PFSK-1 (cell line): ENCODE results near the gene ERCC2.

Experiments
- POLR2AphosphoS5 ChIP-seq: IDR thresholded peaks from 2 replicates; pipeline ENCODE4 v1.6.1; 2012; ENCODE audit warnings: low read depth, mild to moderate bottlenecking, control low read depth, low read length, moderate library complexity
- SIN3A ChIP-seq: IDR thresholded peaks from 2 replicates; pipeline ENCODE4 v1.6.1; 2012; ENCODE audit warnings: mild to moderate bottlenecking, low read length, moderate library complexity, borderline replicate concordance; ENCODE audit not compliant: insufficient read depth
- TAF1 ChIP-seq: IDR thresholded peaks from 2 replicates; pipeline ENCODE4 v1.6.1; 2012; ENCODE audit warnings: low read length, control low read depth, borderline replicate concordance; ENCODE audit not compliant: insufficient read depth
- TF ChIP-seq, protein P1 (sequence below), 2 experiments: IDR thresholded peaks; 2 replicates each; pipeline versions ENCODE4 v1.6.1 to v1.8.0; 2011 to 2012; ENCODE audit warnings: low read depth in 2 of 2, low read length in 2 of 2, control low read depth in 1 of 2, inconsistent platforms in 1 of 2, mild to moderate bottlenecking in 1 of 2, moderate library complexity in 1 of 2; ENCODE audit not compliant: insufficient read depth in 1 of 2

GRCh38 chr19:45419895-45420294 is 49.5 kb upstream of the ERCC2 start:
- TF ChIP-seq POLR2AphosphoS5 (no peak), SIN3A (no peak), TAF1 (no peak)
- TF ChIP-seq, protein P1, sequence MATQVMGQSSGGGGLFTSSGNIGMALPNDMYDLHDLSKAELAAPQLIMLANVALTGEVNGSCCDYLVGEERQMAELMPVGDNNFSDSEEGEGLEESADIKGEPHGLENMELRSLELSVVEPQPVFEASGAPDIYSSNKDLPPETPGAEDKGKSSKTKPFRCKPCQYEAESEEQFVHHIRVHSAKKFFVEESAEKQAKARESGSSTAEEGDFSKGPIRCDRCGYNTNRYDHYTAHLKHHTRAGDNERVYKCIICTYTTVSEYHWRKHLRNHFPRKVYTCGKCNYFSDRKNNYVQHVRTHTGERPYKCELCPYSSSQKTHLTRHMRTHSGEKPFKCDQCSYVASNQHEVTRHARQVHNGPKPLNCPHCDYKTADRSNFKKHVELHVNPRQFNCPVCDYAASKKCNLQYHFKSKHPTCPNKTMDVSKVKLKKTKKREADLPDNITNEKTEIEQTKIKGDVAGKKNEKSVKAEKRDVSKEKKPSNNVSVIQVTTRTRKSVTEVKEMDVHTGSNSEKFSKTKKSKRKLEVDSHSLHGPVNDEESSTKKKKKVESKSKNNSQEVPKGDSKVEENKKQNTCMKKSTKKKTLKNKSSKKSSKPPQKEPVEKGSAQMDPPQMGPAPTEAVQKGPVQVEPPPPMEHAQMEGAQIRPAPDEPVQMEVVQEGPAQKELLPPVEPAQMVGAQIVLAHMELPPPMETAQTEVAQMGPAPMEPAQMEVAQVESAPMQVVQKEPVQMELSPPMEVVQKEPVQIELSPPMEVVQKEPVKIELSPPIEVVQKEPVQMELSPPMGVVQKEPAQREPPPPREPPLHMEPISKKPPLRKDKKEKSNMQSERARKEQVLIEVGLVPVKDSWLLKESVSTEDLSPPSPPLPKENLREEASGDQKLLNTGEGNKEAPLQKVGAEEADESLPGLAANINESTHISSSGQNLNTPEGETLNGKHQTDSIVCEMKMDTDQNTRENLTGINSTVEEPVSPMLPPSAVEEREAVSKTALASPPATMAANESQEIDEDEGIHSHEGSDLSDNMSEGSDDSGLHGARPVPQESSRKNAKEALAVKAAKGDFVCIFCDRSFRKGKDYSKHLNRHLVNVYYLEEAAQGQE (IDR thresholded peaks at IDR 0.05; ENCODE audit: insufficient read depth in 1 of 2, low read depth in 2 of 2, low read length in 2 of 2): no peak
